Activated CD8-positive, alpha-beta T cell treated with anti-CD3 and anti-CD28 coated beads, Interleukin-2, amount 10 ng/mL, durations not matched to agents 7 days and 5 days (primary cell): Measurements from ENCODE around the gene RFK. TPM values are rescaled to one million over a fixed set of nuclear protein-coding genes. Genes with fewer than 3 reads are reported as not detected.

Experiments used
- ATAC-seq: fragments of 150-1000 bp; cut with Tn5 transposase; one replicate; pipeline ENCODE4 v1.10.0; 2021; ENCODE audit warnings: moderate library complexity
- CTCF ChIA-PET: fragments of 350-600 bp; sonication (Branson Sonifier 250); formaldehyde crosslinking; loops from one replicate; lab custom pipeline; 2021; ENCODE audit warnings: antibody characterized with exemption; lab: Charles Lee
- POLR2A ChIA-PET: fragments of 350-600 bp; sonication (Branson Sonifier 250); formaldehyde crosslinking; loops from one replicate; lab custom pipeline; 2021; ENCODE audit warnings: antibody characterized with exemption; lab: Charles Lee
- DNase-seq: peaks from one replicate; pipeline ENCODE4 v3.0.0-alpha.2; 2020
- H3K27ac Mint-ChIP-seq: one replicate; pipeline ENCODE4 v1.8.0; 2021; ENCODE audit warnings: mild to moderate bottlenecking, mixed read lengths
- H3K27me3 Mint-ChIP-seq: one replicate; pipeline ENCODE4 v1.8.0; 2021; ENCODE audit warnings: low read depth, mixed read lengths
- H3K36me3 Mint-ChIP-seq: one replicate; pipeline ENCODE4 v1.8.0; 2021; ENCODE audit warnings: low read depth, mixed read lengths
- H3K4me1 Mint-ChIP-seq: one replicate; pipeline ENCODE4 v1.8.0; 2021; ENCODE audit warnings: low read depth, mixed read lengths
- H3K4me3 Mint-ChIP-seq: one replicate; pipeline ENCODE4 v1.8.0; 2021; ENCODE audit warnings: mild to moderate bottlenecking, mixed read lengths
- H3K9me3 Mint-ChIP-seq: one replicate; pipeline ENCODE4 v1.8.0; 2022; ENCODE audit warnings: mixed read lengths; ENCODE audit not compliant: insufficient read depth
- total RNA-seq, 2 experiments: library from RNA; stranded (reverse); gene quantifications; one replicate each; pipeline ENCODE4 v1.2.3, GENCODE V29; 2021

Gene RFK
- total RNA-seq, 2 experiments from 2014 or later, result 18.2 to 21.5 TPM

GRCh38 chr9:76405868-76406267 lies 11.6 kb upstream of the RFK start:
- ATAC-seq, result no peak
- Mint-ChIP-seq H3K9me3 (no peaks in the 10 kb centered on the region), H3K27me3 (no peaks in the 10 kb centered on the region), H3K4me3 (no peak overlapping the region), H3K36me3 (no peaks in the 10 kb centered on the region), H3K4me1 (peaks cover 36% of the 10 kb centered on the region), H3K27ac (no peak overlapping the region)
- CTCF ChIA-PET, result interaction anchor here (0.6 to 2.2 kb wide), 5 partner anchors 14 to 301 kb away, joined by 3 to 9 read pairs (median 5); no protein-coding TSS in a partner anchor
- DNase-seq, result no peak
- POLR2A ChIA-PET, result interaction anchor here (2.6 kb wide), 1 partner anchor 12 kb away, joined by 12 read pairs; the partner anchor contains the start of gene RFK

- no peak overlapping the region for H3K27ac Mint-ChIP-seq
- H3K36me3 Mint-ChIP-seq, result no peaks in the 10 kb centered on the region
- no peaks in the 10 kb centered on the region for H3K27me3 Mint-ChIP-seq
- ATAC-seq, result no peak
- no peak for DNase-seq
- H3K4me1 Mint-ChIP-seq, result peaks cover 41% of the 10 kb centered on the region
- CTCF ChIA-PET, result interaction anchor here (1.2 to 2.2 kb wide), 5 partner anchors 15 to 253 kb away, joined by 3 to 9 read pairs (median 5); no protein-coding TSS in a partner anchor
- POLR2A ChIA-PET, result interaction anchor here (2.6 kb wide), 1 partner anchor 11 kb away, joined by 12 read pairs; the partner anchor contains the start of gene RFK
- no peak overlapping the region for H3K4me3 Mint-ChIP-seq
- H3K9me3 Mint-ChIP-seq, result no peaks in the 10 kb centered on the region
Measured at GRCh38 chr9:76405340-76405739, 11.1 kb upstream of the RFK start.

- Mint-ChIP-seq H3K36me3 (no peaks in the 10 kb centered on the region), H3K4me1 (peaks cover 46% of the 10 kb centered on the region), H3K27me3 (no peaks in the 10 kb centered on the region), H3K9me3 (no peaks in the 10 kb centered on the region), H3K27ac (no peak overlapping the region), H3K4me3 (no peak overlapping the region)
- ChIA-PET POLR2A (interaction anchor here (1.0 to 2.6 kb wide), 2 partner anchors 10 to 35 kb away, joined by 3 to 12 read pairs; partner anchors contain the start of gene RFK), CTCF (interaction anchor here (0.8 to 2.2 kb wide), 9 partner anchors 11 to 260 kb away, joined by 3 to 15 read pairs (median 4); partner anchors contain the start of gene RFK)
- ATAC-seq (no peak), DNase-seq (no peak)
Measured at GRCh38 chr9:76404401-76404800, 10.2 kb upstream of the RFK start.

GRCh38 chr9:76403352-76403751 lies 9.1 kb upstream of the RFK start:
- DNase-seq (peak; percentile 39), ATAC-seq (peak; percentile 95)
- Mint-ChIP-seq H3K27ac (peak overlapping the region; percentile 82), H3K4me1 (peaks cover 40% of the 10 kb centered on the region), H3K9me3 (no peaks in the 10 kb centered on the region), H3K27me3 (no peaks in the 10 kb centered on the region), H3K4me3 (peak overlapping the region; percentile 59), H3K36me3 (no peaks in the 10 kb centered on the region)
- ChIA-PET CTCF (interaction anchor here (1.0 to 3.4 kb wide), 3 partner anchors 10 to 301 kb away, joined by 4 to 20 read pairs (median 16); partner anchors contain the start of gene RFK), POLR2A (interaction anchor here (0.6 kb wide), 1 partner anchor 9 kb away, joined by 4 read pairs; the partner anchor contains the start of gene RFK)

- H3K9me3 Mint-ChIP-seq, result no peaks in the 10 kb centered on the region
- H3K4me1 Mint-ChIP-seq, result peaks cover 38% of the 10 kb centered on the region
- H3K4me3 Mint-ChIP-seq, result no peak overlapping the region
- no peak for DNase-seq
- no peak overlapping the region for H3K27ac Mint-ChIP-seq
- POLR2A ChIA-PET, result no interaction called here
- CTCF ChIA-PET, result interaction anchor here (1.0 to 3.4 kb wide), 8 partner anchors 8 to 303 kb away, joined by 3 to 20 read pairs (median 6); partner anchors contain the start of gene RFK
- H3K27me3 Mint-ChIP-seq, result no peaks in the 10 kb centered on the region
- ATAC-seq, result no peak
- no peaks in the 10 kb centered on the region for H3K36me3 Mint-ChIP-seq
Measured at GRCh38 chr9:76401580-76402354, 7.5 kb upstream of the RFK start.

- Mint-ChIP-seq H3K9me3 (no peaks in the 10 kb centered on the region), H3K4me3 (no peak overlapping the region), H3K36me3 (no peaks in the 10 kb centered on the region), H3K27me3 (no peaks in the 10 kb centered on the region), H3K4me1 (peaks cover 38% of the 10 kb centered on the region), H3K27ac (no peak overlapping the region)
- DNase-seq, result no peak
- ATAC-seq, result no peak
- ChIA-PET CTCF (interaction anchor here (1.0 to 3.4 kb wide), 6 partner anchors 8 to 304 kb away, joined by 3 to 20 read pairs (median 8); partner anchors contain the start of gene RFK), POLR2A (no interaction called here)
Measured at GRCh38 chr9:76401176-76401575, 7.0 kb upstream of the RFK start.

GRCh38 chr9:76400534-76401096 lies 6.4 kb upstream of the RFK start:
- ATAC-seq, result no peak

GRCh38 chr9:76399856-76400255 lies 5.6 kb upstream of the RFK start:
- no peak for ATAC-seq
- no peak for DNase-seq
- Mint-ChIP-seq H3K9me3 (no peaks in the 10 kb centered on the region), H3K4me1 (peaks cover 45% of the 10 kb centered on the region), H3K4me3 (no peak overlapping the region), H3K36me3 (no peaks in the 10 kb centered on the region), H3K27me3 (no peaks in the 10 kb centered on the region), H3K27ac (no peak overlapping the region)
- ChIA-PET CTCF (no interaction called here), POLR2A (interaction anchor here (0.9 kb wide), 1 partner anchor 176 kb away, joined by 3 read pairs; no protein-coding TSS in a partner anchor)

More at GRCh38 chr9:76400534-76401096, 6.4 kb upstream of the RFK start:
- no peaks in the 10 kb centered on the region for H3K27me3 Mint-ChIP-seq
- POLR2A ChIA-PET, result interaction anchor here (0.9 kb wide), 1 partner anchor 176 kb away, joined by 3 read pairs; no protein-coding TSS in a partner anchor
- CTCF ChIA-PET, result interaction anchor here (1.5 to 3.4 kb wide), 3 partner anchors 10 to 304 kb away, joined by 7 to 16 read pairs (median 8); no protein-coding TSS in a partner anchor
- H3K36me3 Mint-ChIP-seq, result no peaks in the 10 kb centered on the region
- H3K4me3 Mint-ChIP-seq, result no peak overlapping the region
- H3K9me3 Mint-ChIP-seq, result no peaks in the 10 kb centered on the region
- peak overlapping the region; percentile 51 for H3K27ac Mint-ChIP-seq
- H3K4me1 Mint-ChIP-seq, result peaks cover 40% of the 10 kb centered on the region
- no peak for DNase-seq

GRCh38 chr9:76396597-76396996 lies 2.4 kb upstream of the RFK start:
- DNase-seq, result no peak
- Mint-ChIP-seq H3K27me3 (no peaks in the 10 kb centered on the region), H3K36me3 (peaks cover 14% of the 10 kb centered on the region), H3K4me3 (no peak overlapping the region), H3K4me1 (peaks cover 38% of the 10 kb centered on the region), H3K9me3 (no peaks in the 10 kb centered on the region), H3K27ac (no peak overlapping the region)
- CTCF ChIA-PET, result interaction anchor here (0.6 kb wide), 1 partner anchor 579 kb away, joined by 3 read pairs; no protein-coding TSS in a partner anchor
- no peak for ATAC-seq
- POLR2A ChIA-PET, result no interaction called here

GRCh38 chr9:76396144-76396543 lies 1.9 kb upstream of the RFK start:
- H3K4me3 Mint-ChIP-seq, result no peak overlapping the region
- POLR2A ChIA-PET, result no interaction called here

GRCh38 chr9:76395381-76395780 lies 1.2 kb upstream of the RFK start:
- POLR2A ChIA-PET, result interaction anchor here (0.6 to 2.6 kb wide), 6 partner anchors 8 to 182 kb away, joined by 3 to 12 read pairs (median 6); partner anchors contain the start of gene GCNT1
- Mint-ChIP-seq H3K27ac (peak overlapping the region; percentile 75), H3K4me1 (peaks cover 35% of the 10 kb centered on the region), H3K36me3 (peaks cover 23% of the 10 kb centered on the region), H3K27me3 (no peaks in the 10 kb centered on the region), H3K4me3 (peak overlapping the region; percentile 90), H3K9me3 (no peaks in the 10 kb centered on the region)
- DNase-seq, result no peak
- no peak for ATAC-seq
- CTCF ChIA-PET, result interaction anchor here (1.0 to 3.7 kb wide), 12 partner anchors 7 to 309 kb away, joined by 4 to 20 read pairs (median 6); no protein-coding TSS in a partner anchor

More at GRCh38 chr9:76396144-76396543, 1.9 kb upstream of the RFK start:
- no peak for DNase-seq
- Mint-ChIP-seq H3K4me1 (peaks cover 35% of the 10 kb centered on the region), H3K9me3 (no peaks in the 10 kb centered on the region), H3K36me3 (peaks cover 15% of the 10 kb centered on the region), H3K27me3 (no peaks in the 10 kb centered on the region), H3K27ac (no peak overlapping the region)
- no peak for ATAC-seq
- CTCF ChIA-PET, result no interaction called here
